Left renal pelvis (tissue), 4 donors: ENCODE results near the gene PHACTR1. TPM values are rescaled to one million over a fixed set of nuclear protein-coding genes. Genes with fewer than 3 reads are reported as not detected.
"Not testable (repeated sequence)": the region's sequence is repeated elsewhere in the genome, so short reads cannot be mapped to it uniquely, and the experiment has no call there.

Experiments
- DNase-seq, 4 donors: peaks; one replicate each; pipeline ENCODE4 v3.0.0-alpha.2; 2013; ENCODE audit warnings: low read depth in 4 of 4, low spot score in 3 of 4
- polyA plus RNA-seq, 4 donors: library from polyadenylated mRNA; unstranded; fragments of 120-200 nt; gene quantifications; one replicate each; pipeline ENCODE4 v1.2.1, GENCODE V29; 2013; ENCODE audit not compliant: insufficient read length in 4 of 4

Gene PHACTR1
- polyA plus RNA-seq, 4 donors: 2.4 to 19.1 (median 16.0) TPM

DNA sequence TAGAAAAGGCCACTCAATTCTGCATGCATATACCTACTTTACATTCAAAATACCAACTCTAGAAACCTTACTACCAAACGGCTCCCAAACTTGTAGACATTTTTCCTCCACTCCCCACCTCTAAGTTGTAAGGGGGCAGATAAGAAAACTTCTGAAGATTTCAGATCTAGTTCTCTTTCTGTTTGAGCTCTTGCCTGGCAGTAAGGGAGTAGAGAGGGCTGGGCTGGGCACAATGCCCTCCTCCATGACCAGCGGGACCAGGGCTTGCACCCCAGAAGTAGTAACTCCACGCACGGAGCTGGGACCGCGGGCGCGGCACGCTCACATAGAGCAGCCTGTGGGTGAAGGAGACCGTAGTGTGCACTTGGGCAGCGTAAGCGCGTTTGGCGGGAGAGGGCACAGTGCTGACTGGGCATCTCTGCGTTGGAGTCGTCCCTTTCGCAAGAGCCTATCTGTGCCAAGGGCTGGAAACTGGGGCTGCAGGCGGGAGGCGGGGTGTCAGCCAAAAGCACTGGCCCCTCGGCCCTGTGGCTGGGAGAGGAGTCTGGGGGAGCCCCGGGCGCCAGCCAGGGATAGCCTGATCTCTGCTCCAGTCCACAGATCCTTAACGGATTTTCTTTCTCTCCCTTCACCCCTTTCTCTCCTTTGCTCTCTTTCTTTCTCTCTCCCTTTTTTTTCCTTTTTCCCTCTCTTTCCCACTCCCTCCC lies 32.4 kb downstream of the PHACTR1 start:
- no peak for DNase-seq

DNA sequence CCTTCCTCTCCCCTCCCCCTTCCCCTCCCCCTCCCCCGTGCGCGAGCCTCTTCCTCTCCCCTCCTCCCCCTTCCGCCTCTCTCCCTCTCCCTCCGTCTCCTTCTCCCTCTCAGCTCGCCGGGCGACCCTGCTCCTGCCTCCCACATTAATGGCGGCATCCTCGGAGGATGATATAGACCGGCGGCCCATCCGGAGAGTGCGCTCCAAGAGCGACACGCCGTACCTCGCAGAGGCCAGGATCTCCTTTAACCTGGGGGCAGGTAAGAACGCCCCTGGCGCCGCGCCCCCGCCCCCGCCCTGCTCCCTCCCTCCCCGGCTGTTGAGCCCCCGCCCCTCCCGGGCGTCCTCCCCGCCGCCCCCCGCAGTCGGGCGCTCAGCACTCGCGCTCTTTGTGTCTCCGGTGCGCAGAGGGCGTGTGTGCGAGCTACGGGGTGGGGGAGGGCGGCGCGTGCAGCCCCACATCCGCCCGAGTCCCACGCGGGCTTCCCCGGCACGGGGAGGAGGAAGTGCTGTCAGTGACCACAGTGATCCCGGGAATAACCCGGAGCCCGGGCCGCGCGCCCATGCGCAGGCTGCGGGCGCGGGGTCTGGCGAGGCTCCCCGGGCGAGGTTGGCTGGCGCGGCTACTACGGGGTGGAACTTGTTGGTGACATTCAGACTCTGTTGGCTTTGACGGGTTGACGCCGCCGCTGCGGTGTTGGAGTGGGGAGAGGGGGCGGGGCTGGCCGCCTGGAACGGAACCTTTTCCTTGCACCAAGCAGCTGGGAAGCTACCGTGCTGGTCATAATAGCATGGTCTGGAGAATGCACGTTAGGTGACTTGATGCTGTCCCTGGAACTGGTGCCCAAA lies 33.2 kb downstream of the PHACTR1 start:
- DNase-seq: no peak

DNA sequence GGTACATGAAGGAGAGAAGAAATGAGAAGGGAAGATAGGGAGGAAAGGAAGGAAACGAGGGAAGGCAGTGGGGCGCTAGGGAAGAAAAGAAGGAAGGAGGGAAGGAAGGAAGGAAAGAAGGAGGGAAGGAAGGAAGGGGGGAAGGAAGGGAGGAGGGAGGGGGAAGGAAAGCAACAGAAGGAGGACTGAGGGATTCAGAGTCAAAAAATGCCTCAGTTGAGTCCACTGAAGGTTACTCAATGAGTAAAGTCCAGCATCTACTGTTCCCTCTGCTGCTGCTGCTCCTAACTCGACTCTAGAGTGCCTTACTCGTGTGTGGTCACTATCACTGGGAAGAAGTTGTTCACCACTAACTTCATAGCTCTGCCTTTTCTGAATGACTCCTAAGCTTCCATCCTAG lies 33.8 kb downstream of the PHACTR1 start:
- DNase-seq: no peak

DNA sequence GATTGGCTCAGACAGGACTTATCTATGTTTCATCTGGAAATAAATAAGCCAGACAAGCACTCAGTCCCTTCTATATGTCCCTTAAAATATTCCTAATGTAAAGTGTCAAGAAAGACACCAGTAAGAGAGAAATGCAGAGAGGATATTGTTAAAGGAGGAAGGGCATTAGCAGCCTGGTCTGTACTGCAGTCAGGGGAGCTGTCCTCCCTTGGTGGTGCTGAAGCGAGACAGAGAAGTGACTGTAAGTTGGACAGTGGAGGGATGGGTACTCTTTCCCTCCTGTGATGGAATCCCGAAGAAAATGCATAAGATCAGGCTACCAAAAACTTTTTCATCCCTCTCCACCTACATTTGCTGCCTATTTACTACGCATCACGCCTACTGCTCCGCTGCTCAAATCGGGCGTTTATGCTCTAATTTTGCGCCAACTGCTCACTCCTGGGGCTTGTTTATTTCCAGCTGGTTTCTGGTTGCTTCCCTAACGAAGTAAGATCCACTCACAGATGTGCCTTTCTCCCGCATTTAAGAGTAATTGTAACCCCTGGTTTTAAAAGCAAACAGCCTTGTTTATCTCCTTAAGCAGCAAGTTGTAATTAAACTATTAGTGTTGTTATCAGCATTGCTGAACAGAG lies 35.2 kb downstream of the PHACTR1 start:
- DNase-seq: peak; percentile 32 to 63 (median 49)

DNA sequence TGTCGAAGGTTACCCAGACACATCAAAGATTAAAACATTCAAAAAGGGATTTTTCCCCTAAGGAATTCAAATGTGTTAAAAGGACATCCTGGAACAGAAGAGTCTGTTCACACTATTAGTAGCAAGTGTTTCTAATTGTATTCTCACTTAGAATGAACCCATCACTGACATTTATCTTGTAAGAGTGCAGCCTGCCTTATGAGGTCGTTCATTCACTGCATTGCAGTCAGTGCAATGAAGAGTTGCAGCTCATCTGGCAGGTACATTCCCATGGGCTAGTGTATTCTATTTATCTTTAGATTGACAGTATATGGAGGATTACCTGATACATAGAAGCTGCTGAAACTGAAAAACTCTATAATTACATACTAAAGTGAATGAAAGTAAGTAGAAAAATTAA lies 36.5 kb downstream of the PHACTR1 start:
- no peak for DNase-seq

DNA sequence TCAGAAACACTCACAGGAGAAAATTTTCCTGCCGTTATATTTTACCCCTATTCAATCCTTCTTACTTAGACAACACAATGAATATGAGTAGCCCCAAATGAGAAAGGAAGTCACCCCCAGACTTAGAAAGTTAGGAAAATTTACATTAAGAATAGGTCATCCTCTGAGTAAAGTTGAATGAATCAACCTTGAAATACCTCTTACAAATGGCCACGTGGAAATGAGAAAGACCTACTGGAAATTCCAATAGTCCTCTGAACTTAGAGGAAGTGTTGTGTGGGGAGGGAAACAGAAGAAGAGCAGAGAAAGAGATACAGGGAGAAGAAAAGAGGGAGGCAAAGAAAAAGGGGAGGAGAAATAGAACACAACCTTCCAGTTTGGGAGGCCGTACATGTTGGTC lies 43.7 kb downstream of the PHACTR1 start:
- DNase-seq: no peak

DNA sequence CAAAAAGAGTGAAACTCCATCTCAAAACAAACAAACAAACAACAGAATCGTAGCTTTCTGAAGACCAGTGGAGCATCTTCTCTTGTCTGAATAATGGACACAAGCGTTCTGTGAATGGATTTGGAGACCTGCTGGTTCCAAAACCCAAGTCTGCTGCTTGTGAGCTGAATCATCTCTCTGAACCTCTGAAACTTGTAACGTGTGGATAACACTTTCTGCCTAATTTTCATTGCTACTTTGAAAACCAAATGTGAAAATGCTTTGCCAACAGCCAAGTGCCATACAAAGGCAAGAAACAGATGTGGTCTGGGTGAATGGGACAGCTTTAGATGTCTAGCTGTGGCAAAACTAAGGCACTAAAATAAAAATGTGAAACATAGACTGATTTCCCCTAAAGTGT lies 44.3 kb downstream of the PHACTR1 start:
- DNase-seq: no peak

DNA sequence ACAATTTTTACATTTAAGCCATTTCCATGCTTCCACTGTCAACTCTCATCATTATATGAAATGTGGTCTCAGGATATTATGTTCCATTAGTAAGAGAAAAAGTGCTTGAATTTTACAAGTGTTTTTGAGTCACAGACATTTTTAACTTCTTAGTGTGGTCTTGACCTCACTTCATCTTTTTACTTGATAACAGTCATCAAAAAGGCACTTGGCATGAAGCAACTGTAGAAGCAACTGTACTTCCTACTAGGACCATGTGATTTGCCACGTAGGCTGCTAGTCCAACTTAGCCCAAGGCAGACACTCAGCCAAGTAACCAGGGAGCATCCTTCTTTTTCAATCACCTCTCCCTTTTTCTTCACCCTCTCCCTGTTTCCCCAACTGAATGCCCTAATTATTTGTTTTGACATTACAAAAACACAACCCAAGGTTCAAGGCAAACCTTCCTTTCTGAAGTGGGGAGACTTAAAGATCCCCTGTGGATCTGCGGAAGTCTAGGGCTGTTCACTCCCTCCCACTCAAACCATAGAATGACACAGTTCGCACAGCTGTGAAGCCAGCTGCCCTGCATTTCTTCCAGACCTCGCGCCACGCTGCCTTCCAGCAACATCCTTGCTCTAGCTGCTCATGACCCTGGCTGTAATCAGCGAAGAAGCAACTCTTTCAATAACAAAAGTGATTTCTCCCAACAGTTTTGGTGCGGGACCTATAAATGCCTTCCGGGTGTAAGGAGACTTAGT lies 45.0 kb downstream of the PHACTR1 start:
- DNase-seq: no peak

DNA sequence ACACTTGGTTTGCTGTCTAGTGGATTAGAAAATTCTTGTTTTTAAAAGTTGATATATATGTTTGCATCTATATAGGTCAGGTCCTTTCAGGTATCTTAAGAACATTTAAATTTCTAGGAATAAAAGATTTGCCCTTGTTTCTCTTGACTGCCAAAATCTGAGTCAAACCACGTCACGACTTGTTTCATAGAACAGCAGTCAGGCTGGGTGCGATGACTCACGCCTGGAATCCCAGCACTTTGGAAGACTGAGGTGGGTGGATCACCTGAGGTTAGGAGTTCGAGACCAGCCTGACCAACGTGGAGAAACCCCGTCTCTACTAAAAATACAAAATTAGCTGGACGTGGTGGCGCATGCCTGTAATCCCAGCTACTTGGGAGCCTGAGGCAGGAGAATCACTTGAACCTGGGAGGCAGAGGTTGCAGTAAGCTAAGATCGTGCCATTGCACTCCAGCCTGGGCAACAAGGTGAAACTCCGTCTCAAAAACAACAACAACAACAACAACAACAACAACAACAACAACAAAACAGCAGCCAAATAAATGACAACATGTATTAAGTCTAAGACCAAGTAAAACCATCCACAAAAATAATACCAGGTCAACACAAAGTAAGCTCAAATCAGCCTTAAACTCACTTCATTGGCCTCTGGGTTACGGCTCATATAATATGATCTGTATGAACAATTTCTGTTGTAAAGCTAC lies 46.3 kb downstream of the PHACTR1 start:
- not testable (repeated sequence) for DNase-seq

DNA sequence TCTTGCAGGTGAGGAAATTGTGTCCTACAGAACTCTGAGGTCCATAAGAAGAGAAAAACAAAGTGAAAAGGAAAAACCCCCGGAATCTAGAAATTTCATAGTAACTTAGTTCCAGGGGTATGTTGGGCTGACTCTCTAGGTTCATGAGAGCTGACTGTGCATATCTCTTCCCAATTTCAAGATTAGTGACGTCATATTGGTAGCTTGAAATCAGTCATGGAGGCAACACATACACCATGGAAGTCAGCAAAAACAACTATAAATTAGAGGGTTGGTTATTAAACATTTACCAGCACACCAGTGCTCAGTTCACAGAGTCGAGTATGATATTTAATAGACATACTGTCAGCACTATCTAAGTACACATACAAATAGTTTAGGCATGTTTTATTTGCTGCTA lies 49.8 kb downstream of the PHACTR1 start:
- DNase-seq: no peak

DNA sequence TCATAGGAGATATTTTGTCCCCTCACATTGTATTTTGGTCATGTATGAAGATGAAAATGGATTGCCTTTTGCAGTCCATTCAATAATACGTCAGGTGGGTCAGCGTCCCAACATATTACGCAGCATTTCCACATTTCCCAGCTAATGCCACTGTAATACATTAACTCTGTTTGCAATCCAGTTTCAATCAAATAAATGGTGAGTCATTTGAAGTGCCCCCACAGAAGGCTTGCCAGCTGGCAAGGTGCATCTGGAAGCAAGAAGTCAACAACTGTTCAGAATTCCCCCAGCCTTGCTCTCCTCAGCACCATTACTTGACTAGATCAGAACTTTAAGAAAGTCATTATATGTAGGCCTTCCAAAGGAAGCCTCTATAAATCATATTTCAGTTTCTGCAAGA lies 50.4 kb downstream of the PHACTR1 start:
- no peak for DNase-seq

DNA sequence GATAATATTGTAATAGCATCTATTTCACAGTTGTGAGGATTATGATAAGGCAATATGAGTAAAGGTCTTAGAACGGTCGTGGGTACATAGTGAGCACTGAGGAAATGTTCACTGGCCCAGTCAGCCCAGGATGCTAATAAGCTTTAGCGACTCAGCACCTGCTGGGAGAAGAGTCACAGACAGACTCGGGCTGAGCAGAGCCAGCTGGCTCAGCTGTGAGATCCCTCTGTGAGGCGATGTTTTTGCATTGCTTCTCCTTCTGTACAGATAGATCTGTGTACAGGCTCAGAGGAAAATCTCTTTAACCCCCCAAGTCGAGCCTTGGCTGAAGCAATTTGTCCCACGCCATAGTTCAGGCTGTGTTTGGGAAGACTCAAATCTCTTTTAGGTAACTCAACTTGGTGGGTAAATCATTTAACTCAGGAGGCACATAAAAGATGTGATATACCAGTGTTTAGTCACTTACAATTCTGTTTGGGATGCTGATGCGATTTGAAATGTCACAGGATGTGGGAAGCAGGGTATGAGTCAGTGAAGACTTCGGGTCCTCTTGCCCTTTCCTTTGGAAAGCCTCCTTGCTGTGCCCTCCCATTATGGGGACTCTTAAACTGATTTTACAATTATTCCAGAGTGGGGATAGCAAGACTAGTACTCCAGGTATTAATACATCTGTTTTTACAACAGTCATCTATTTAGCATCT lies 53.1 kb downstream of the PHACTR1 start:
- no peak for DNase-seq

DNA sequence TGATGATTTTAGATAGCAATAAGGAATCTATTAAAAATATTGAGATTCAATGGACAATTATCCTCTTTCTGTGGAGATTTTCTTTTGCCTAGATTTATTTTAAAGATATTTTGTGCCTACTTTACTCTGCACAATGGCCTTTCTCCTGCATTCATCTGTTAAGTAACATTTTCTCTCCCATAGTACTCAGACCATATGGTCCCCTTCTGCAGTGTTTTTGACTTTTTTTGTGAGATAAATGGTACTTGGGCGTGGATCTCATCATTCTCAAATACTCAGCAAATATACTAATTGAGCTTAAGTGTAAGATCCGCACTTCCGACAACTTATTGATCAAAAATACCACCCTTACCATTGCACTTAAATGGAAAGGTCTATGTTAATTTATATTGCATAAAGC lies 55.8 kb downstream of the PHACTR1 start:
- DNase-seq: no peak

DNA sequence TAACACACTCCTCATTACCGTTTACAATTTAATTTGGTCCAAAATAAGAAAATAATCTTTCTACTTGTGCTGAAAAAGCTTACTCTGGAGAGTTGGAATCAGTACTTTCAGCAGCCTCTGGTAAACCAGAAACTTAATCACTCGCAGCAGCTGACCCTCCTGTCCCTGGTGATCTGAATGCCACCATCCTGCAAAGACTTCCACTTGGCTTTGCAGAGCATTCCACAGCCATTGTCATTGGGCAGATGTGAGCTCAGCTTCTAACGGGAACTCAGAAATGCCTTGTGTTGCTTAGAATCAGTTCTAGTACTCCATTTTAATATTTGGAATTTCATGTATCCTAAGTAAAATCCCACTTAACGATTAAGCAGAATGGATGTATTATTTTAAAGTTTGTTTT lies 59.7 kb downstream of the PHACTR1 start:
- no peak for DNase-seq

DNA sequence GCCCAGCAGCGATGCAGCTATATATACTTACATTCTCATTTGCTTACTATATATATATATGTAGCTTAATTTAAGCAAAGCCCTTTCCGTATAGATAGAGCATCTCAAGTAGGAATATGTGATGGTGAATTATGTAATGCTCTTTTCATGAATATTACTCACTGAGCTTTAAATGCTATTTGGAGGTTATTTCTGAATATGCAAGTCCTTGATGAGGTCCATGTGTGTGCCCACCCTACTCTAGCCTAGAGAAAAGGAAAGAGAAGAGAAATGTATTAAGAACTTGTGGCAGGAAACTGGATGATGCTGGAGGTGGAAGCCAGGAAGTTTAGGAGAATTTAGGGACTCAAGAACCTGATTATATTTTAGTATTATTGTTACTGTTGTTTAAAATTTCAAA lies 63.2 kb downstream of the PHACTR1 start:
- DNase-seq: no peak

DNA sequence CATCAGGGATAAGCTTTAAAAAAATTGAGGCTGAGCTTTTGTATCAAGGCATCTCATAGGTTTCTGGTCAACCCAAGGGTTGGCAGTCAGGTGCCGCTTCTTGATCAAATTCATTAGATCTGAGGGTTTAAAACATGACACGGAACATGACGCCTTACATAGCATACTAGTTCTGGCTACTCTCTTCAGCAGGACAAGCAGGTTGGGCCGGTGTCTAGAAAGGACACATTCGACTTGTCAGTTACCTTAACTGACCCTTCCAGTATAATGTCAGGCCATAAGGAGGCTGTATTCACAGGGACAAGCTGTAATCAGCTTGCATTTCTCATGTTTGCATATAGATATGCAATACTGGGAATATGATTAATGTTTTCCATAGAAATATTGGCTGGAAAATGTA lies 65.6 kb downstream of the PHACTR1 start:
- DNase-seq: no peak

DNA sequence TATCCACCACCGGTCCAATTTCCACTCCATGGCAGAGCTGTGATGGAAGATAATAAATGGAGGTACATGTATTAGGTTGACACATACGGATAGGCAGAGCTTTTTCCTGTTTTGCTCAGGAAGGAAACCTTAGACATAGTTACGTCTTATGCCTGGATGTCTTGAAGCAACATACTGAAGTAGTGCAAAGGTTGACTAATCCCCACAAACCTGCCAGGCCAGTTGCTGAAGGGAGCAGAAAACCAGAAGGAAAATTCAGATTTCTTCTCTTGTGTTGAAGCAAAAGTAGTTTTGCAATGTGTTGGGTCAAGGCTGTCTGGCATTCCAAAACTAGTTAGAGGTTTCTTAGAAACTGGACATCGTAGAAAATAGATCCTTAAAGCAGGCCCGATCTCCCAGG lies 68.7 kb downstream of the PHACTR1 start:
- peak in 3 of 4 donors; percentile 2 to 11 (median 2) for DNase-seq

DNA sequence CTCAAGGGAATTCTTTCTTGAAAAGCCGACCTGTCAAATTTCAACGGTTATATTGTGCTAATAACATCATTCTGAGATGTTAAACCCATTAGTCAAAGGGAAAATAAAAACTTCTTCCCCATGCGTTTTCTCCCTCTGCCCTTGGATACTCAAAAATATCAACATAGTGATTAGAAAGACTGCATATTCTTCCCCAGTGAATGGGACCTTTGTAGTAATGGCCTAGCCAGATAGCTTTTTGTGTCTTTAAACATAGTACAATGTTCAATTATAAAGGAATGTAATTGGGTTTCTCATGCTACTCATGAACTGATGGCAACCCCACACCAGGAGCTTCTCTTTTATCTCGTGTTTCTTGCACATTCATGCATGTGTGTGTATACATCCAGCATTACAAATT lies 69.4 kb downstream of the PHACTR1 start:
- DNase-seq: no peak

DNA sequence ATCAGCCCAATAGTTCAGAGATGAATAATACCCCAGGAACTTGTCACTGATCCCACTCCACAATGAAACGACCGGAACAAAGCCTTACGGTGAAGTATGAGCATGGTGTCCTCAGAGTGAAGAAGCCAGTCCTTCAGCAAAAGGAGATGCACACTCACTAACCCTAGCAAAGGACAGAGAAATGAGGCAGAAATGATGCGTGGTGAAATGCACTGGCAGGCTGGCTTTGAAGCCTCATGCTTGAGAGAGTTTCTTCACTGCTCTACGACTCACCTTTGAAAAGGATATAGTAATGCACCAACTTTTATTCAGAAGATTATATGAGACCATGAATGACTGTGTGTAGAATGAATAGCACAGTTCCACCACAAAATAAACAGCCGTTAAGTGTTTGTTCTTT lies 74.8 kb downstream of the PHACTR1 start:
- no peak for DNase-seq

DNA sequence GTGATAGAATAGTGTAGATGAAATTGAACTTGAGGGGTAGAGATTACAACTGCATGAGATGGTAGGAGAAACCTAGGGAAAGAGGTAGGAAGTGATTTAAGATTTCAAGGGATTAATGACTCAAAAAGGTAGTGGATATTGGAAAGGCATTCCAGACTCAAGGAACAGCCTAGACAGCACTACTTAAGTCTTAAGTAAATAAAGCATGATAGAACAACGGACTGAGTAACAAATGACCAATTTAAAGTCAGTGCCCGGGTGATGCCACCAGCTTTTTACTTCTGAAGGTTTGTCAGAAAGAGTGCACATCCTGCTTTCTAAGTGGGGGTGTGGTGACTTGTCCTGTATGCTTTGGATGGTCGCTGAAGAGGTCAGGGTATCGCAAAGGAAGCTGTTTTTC lies 81.8 kb downstream of the PHACTR1 start:
- DNase-seq: no peak
